Measurements from ENCODE around the gene KAZN.

- TF ChIP-seq CTCF (IDR thresholded peaks at IDR 0.05) (no peak), POLR2A (IDR thresholded peaks at IDR 0.05) (no peak)
These were observed 401.5 kb downstream of the KAZN start for GRCh38 chr1:15000030-15000429.
